Trophoblast cell (in vitro differentiated cells and primary cell): Measurements from ENCODE around the gene CDH11.

Experiments used
- DNase-seq, 2 donors: peaks; one replicate each; pipeline ENCODE4 v3.0.0-alpha.2; 2016
- H2AFZ ChIP-seq: 2 replicates; pipeline ENCODE4 v1.6.1; 2013; ENCODE audit warnings: low read length, moderate library complexity, mild to moderate bottlenecking; ENCODE audit not compliant: insufficient read depth, poor library complexity
- H2AK5ac ChIP-seq: 2 replicates; pipeline ENCODE4 v1.6.1; 2013; ENCODE audit warnings: mild to moderate bottlenecking, low read length
- H2BK120ac ChIP-seq: 2 replicates; pipeline ENCODE4 v1.6.1; 2013; ENCODE audit warnings: low read length, mild to moderate bottlenecking, moderate library complexity; ENCODE audit not compliant: insufficient read depth, poor library complexity
- H2BK12ac ChIP-seq: 2 replicates; pipeline ENCODE4 v1.6.1; 2013; ENCODE audit warnings: mild to moderate bottlenecking, low read length, moderate library complexity
- H2BK5ac ChIP-seq: 2 replicates; pipeline ENCODE4 v1.6.1; 2013; ENCODE audit warnings: low read length, low read depth, moderate library complexity, mild to moderate bottlenecking; ENCODE audit not compliant: poor library complexity
- H3K14ac ChIP-seq: 2 replicates; pipeline ENCODE4 v1.6.1; 2013; ENCODE audit warnings: mild to moderate bottlenecking, low read length
- H3K18ac ChIP-seq: 2 replicates; pipeline ENCODE4 v1.6.1; 2013; ENCODE audit warnings: mild to moderate bottlenecking, low read length
- H3K23ac ChIP-seq: 2 replicates; pipeline ENCODE4 v1.6.1; 2013; ENCODE audit warnings: low read length
- H3K27ac ChIP-seq: 2 replicates; pipeline ENCODE4 v1.5.1; 2013; ENCODE audit warnings: low read depth, mild to moderate bottlenecking, inconsistent platforms, low read length, moderate library complexity
- H3K27me3 ChIP-seq: 2 replicates; pipeline ENCODE4 v1.6.1; 2013; ENCODE audit warnings: inconsistent platforms, mild to moderate bottlenecking, low read length, moderate library complexity; ENCODE audit not compliant: insufficient read depth
- H3K36me3 ChIP-seq, 2 experiments: 1 replicate in 1 of 2; 2 replicates in 1 of 2; pipeline ENCODE4 v1.6.1; 2013; ENCODE audit warnings: low read length in 2 of 2, mild to moderate bottlenecking in 2 of 2, moderate library complexity in 1 of 2; ENCODE audit not compliant: insufficient read depth in 2 of 2, control insufficient read depth in 1 of 2
- H3K4ac ChIP-seq: 2 replicates; pipeline ENCODE4 v1.6.1; 2013; ENCODE audit warnings: low read depth, mild to moderate bottlenecking, low read length, moderate library complexity
- H3K4me1 ChIP-seq, 2 experiments: 1 replicate in 1 of 2; 2 replicates in 1 of 2; pipeline ENCODE4 v1.6.1; 2013; ENCODE audit warnings: low read length in 2 of 2, mild to moderate bottlenecking in 2 of 2, moderate library complexity in 1 of 2; ENCODE audit not compliant: insufficient read depth in 2 of 2, control insufficient read depth in 1 of 2
- H3K4me2 ChIP-seq: 2 replicates; pipeline ENCODE4 v1.6.1; 2013; ENCODE audit warnings: inconsistent platforms, mild to moderate bottlenecking, low read length, moderate library complexity
- H3K4me3 ChIP-seq: 2 replicates; pipeline ENCODE4 v1.5.1; 2013; ENCODE audit warnings: mild to moderate bottlenecking, low read depth, low read length, inconsistent platforms
- H3K79me1 ChIP-seq: one replicate; pipeline ENCODE4 v1.6.1; 2013; ENCODE audit warnings: low read length
- H3K79me2 ChIP-seq: 2 replicates; pipeline ENCODE4 v1.6.1; 2013; ENCODE audit warnings: low read length, mild to moderate bottlenecking; ENCODE audit not compliant: control insufficient read depth, insufficient read depth, poor library complexity
- H3K9ac ChIP-seq: 2 replicates; pipeline ENCODE4 v1.6.1; 2013; ENCODE audit warnings: mild to moderate bottlenecking, low read length
- H3K9me3 ChIP-seq: 2 replicates; pipeline ENCODE4 v1.6.1; 2013; ENCODE audit warnings: low read depth, mild to moderate bottlenecking, control low read depth, inconsistent platforms, low read length; ENCODE audit not compliant: insufficient read depth
- H4K12ac ChIP-seq: 2 replicates; pipeline ENCODE4 v1.6.1; 2013; ENCODE audit warnings: low read depth, mild to moderate bottlenecking, low read length, moderate library complexity
- H4K8ac ChIP-seq: 2 replicates; pipeline ENCODE4 v1.6.1; 2013; ENCODE audit warnings: low read depth, mild to moderate bottlenecking, low read length, moderate library complexity
- H4K91ac ChIP-seq: one replicate; pipeline ENCODE4 v1.6.1; 2013; ENCODE audit warnings: low read depth, mild to moderate bottlenecking, low read length, moderate library complexity
- WGBS: extraction: QIAGEN DNeasy Blood & Tissue Kit; methylation state at CpG from one replicate; pipeline ENCODE4 v1.1.7; 2013; ENCODE audit warnings: missing lambda C conversion rate; ENCODE audit not compliant: insufficient read length, insufficient coverage; ENCODE audit errors: extremely low coverage; 5-methylcytosine and 5-hydroxymethylcytosine counted together

CDH11 gene

DNA sequence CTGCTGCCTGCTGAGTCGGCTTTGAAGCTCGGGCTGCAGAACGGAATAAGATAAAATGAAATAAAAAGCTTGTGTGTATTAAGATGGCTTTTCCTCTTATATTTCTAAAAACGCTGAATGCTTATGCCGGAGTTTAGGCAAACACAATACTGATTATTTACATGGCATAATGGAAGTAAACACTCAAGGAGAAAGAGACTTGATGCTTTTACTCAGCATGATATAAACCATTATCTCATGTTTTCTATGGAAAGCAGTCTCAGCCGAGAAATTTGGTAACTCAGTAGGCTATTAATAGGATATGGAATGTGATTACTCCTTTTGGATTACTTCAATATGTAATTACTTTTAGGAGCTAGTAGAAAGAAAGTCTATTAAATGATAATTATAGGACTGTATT, 153.3 kb downstream of the CDH11 start:
- H3K27me3 ChIP-seq, result no peaks in the 10 kb centered on the region
- no peak overlapping the region for H3K4me3 ChIP-seq
- no peak overlapping the region for H2AK5ac ChIP-seq
- H2BK120ac ChIP-seq, result no peak overlapping the region
- no peak overlapping the region for H3K4ac ChIP-seq
- H3K23ac ChIP-seq, result no peak overlapping the region
- H2BK5ac ChIP-seq, result no peak overlapping the region
- WGBS, result no CpG with 5 or more reads among the region's 6 CpGs
- H2BK12ac ChIP-seq, result no peak overlapping the region
- H4K8ac ChIP-seq, result no peak overlapping the region
- H3K79me1 ChIP-seq, result no peaks in the 10 kb centered on the region
- no peaks in the 10 kb centered on the region for H3K9me3 ChIP-seq
- no peak overlapping the region for H3K27ac ChIP-seq
- H3K4me2 ChIP-seq, result no peak overlapping the region
- DNase-seq, result no peak
- no peaks in the 10 kb centered on the region for H3K79me2 ChIP-seq
- no peak overlapping the region for H4K12ac ChIP-seq
- no peaks in the 10 kb centered on the region for H3K4me1 ChIP-seq
- no peak overlapping the region for H3K18ac ChIP-seq
- H2AFZ ChIP-seq, result no peak overlapping the region
- H3K14ac ChIP-seq, result no peak overlapping the region
- no peak overlapping the region for H4K91ac ChIP-seq
- H3K36me3 ChIP-seq, result peaks cover 5 to 22% of the 10 kb centered on the region in 2 experiments
- no peak overlapping the region for H3K9ac ChIP-seq

DNA sequence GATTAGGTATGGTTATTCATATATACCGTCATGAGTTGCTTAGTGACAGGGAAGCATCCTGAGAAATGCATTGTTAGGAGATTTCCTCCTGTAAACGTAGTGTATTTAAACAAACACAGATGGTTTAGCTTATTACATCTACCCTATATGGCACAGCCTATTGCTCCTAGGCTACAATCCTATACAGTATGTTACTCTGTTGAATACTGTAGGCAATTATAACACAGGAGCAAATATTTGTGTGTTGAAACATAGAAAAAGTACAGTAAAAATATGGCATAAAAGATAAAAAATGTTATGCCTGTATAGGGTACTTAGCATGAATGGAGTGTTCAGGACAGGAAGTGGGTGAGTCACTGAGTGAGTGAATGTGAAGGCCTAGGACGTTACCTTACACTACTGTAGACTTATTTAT, 157.7 kb downstream of the CDH11 start:
- DNase-seq, result no peak
- H3K36me3 ChIP-seq, result peaks cover 3% of the 10 kb centered on the region in 2 experiments
- no peak overlapping the region for H4K12ac ChIP-seq
- H3K79me2 ChIP-seq, result no peaks in the 10 kb centered on the region
- H3K79me1 ChIP-seq, result no peaks in the 10 kb centered on the region
- H2BK5ac ChIP-seq, result no peak overlapping the region
- no peak overlapping the region for H2BK12ac ChIP-seq
- no peak overlapping the region for H3K14ac ChIP-seq
- no peak overlapping the region for H4K8ac ChIP-seq
- no peaks in the 10 kb centered on the region for H3K27me3 ChIP-seq
- H3K4ac ChIP-seq, result no peak overlapping the region
- H3K27ac ChIP-seq, result no peak overlapping the region
- no peak overlapping the region for H3K18ac ChIP-seq
- no peaks in the 10 kb centered on the region for H3K9me3 ChIP-seq
- no peak overlapping the region for H4K91ac ChIP-seq
- no peak overlapping the region for H3K9ac ChIP-seq
- H2AK5ac ChIP-seq, result no peak overlapping the region
- H2BK120ac ChIP-seq, result no peak overlapping the region
- H3K23ac ChIP-seq, result no peak overlapping the region
- H3K4me2 ChIP-seq, result no peak overlapping the region
- no peak overlapping the region for H3K4me3 ChIP-seq
- no peaks in the 10 kb centered on the region for H3K4me1 ChIP-seq
- no CpG with 5 or more reads among the region's 3 CpGs for WGBS
- no peak overlapping the region for H2AFZ ChIP-seq

DNA sequence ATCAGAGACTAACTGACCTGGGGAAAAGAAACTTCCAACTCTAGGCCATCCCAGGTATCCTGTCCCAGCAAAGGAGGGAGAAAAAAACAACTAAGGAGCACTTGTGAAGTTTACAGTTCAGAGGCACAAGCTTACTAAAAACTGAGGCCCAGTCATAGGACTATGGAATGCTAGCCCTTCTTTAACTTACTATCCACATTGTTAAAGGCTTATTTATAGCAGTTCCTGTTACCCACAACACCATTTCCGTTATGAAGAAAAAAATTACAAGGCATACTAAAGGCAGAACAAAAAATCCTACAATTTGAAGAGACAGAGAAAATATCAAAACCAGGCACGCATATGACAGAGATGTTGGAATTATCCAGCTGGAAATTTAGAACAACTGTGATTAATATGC, 159.1 kb downstream of the CDH11 start:
- no peak overlapping the region for H2AFZ ChIP-seq
- no peak overlapping the region for H4K12ac ChIP-seq
- no peak overlapping the region for H2BK5ac ChIP-seq
- no peak overlapping the region for H3K9ac ChIP-seq
- no peaks in the 10 kb centered on the region for H3K79me1 ChIP-seq
- H3K4me3 ChIP-seq, result no peak overlapping the region
- no peak overlapping the region for H4K91ac ChIP-seq
- no peak overlapping the region for H2BK120ac ChIP-seq
- no CpG with 5 or more reads among the region's 2 CpGs for WGBS
- H3K9me3 ChIP-seq, result no peaks in the 10 kb centered on the region
- no peak overlapping the region for H3K18ac ChIP-seq
- no peak overlapping the region for H3K4me2 ChIP-seq
- peaks cover 3 to 6% of the 10 kb centered on the region in 2 experiments for H3K36me3 ChIP-seq
- H2AK5ac ChIP-seq, result no peak overlapping the region
- H2BK12ac ChIP-seq, result no peak overlapping the region
- H3K79me2 ChIP-seq, result no peaks in the 10 kb centered on the region
- H3K27ac ChIP-seq, result no peak overlapping the region
- H3K4ac ChIP-seq, result no peak overlapping the region
- no peaks in the 10 kb centered on the region for H3K27me3 ChIP-seq
- no peak overlapping the region for H4K8ac ChIP-seq
- H3K4me1 ChIP-seq, result no peaks in the 10 kb centered on the region
- H3K14ac ChIP-seq, result no peak overlapping the region
- H3K23ac ChIP-seq, result no peak overlapping the region
- no peak for DNase-seq

DNA sequence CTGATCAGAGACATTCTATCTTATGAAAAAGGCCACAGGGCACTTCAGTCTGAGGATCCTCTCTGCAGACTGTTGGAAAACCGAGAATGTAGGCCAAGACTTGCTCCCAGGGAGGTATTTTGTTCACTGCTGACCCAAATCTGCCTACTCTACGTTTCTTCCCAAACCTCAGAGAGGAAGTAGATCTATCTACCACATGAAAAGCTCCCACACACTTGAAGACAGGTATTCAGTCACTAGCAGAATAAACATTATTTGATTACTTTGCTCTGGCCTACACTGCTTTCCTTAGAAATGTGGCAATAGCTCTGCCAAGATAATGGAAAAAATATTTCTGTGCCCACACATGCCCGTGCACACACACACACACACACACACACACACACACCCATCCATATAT, 164.6 kb downstream of the CDH11 start:
- H3K4me3 ChIP-seq, result no peak overlapping the region
- no peak for DNase-seq
- no peak overlapping the region for H3K18ac ChIP-seq
- no peak overlapping the region for H2BK12ac ChIP-seq
- no peak overlapping the region for H3K23ac ChIP-seq
- no peak overlapping the region for H2BK5ac ChIP-seq
- no peak overlapping the region for H4K91ac ChIP-seq
- H3K9me3 ChIP-seq, result no peaks in the 10 kb centered on the region
- H3K14ac ChIP-seq, result no peak overlapping the region
- no peak overlapping the region for H3K4me2 ChIP-seq
- H4K12ac ChIP-seq, result no peak overlapping the region
- H3K79me2 ChIP-seq, result no peaks in the 10 kb centered on the region
- H3K27me3 ChIP-seq, result no peaks in the 10 kb centered on the region
- H3K36me3 ChIP-seq, result peaks cover 2 to 13% of the 10 kb centered on the region in 2 experiments
- no peak overlapping the region for H2BK120ac ChIP-seq
- H3K4ac ChIP-seq, result no peak overlapping the region
- no peak overlapping the region for H3K27ac ChIP-seq
- no CpG with 5 or more reads among the region's 3 CpGs for whole genome bisulfite sequencing
- no peak overlapping the region for H3K9ac ChIP-seq
- no peak overlapping the region for H2AK5ac ChIP-seq
- no peaks in the 10 kb centered on the region for H3K79me1 ChIP-seq
- no peak overlapping the region for H2AFZ ChIP-seq
- H4K8ac ChIP-seq, result no peak overlapping the region
- no peaks in the 10 kb centered on the region for H3K4me1 ChIP-seq
